Ishikawa (cell line): ENCODE measurements around the gene BRAT1.

ENCODE experiments used
- CEBPB ChIP-seq: IDR thresholded peaks from 2 replicates; pipeline ENCODE4 v1.6.1; 2012
- CREB1 ChIP-seq: IDR thresholded peaks from 2 replicates; pipeline ENCODE4 v1.6.1; 2012; ENCODE audit warnings: low read depth
- EGR1 ChIP-seq: IDR thresholded peaks from 2 replicates; pipeline ENCODE4 v1.6.1; 2012
- EP300 ChIP-seq: IDR thresholded peaks from 2 replicates; pipeline ENCODE4 v1.6.1; 2012; ENCODE audit warnings: borderline replicate concordance
- FOXM1 ChIP-seq: IDR thresholded peaks from 2 replicates; pipeline ENCODE4 v1.6.1; 2012; ENCODE audit warnings: low read depth, borderline replicate concordance
- MAX ChIP-seq: IDR thresholded peaks from 2 replicates; pipeline ENCODE4 v1.6.1; 2012
- NFIC ChIP-seq: IDR thresholded peaks from 2 replicates; pipeline ENCODE4 v1.6.1; 2012
- RAD21 ChIP-seq: IDR thresholded peaks from 2 replicates; pipeline ENCODE4 v1.6.1; 2012; ENCODE audit warnings: low read depth
- REST ChIP-seq: IDR thresholded peaks from 2 replicates; pipeline ENCODE4 v1.6.1; 2012; ENCODE audit warnings: low read depth, mild to moderate bottlenecking
- TAF1 ChIP-seq: IDR thresholded peaks from 2 replicates; pipeline ENCODE4 v1.6.1; 2012; ENCODE audit warnings: low read depth, mild to moderate bottlenecking
- TCF12 ChIP-seq: IDR thresholded peaks from 2 replicates; pipeline ENCODE4 v1.6.1; 2012; ENCODE audit warnings: low read depth
- TEAD4 ChIP-seq: IDR thresholded peaks from 2 replicates; pipeline ENCODE4 v1.6.1; 2012
- YY1 ChIP-seq: IDR thresholded peaks from 2 replicates; pipeline ENCODE4 v1.6.1; 2012; ENCODE audit warnings: low read depth
- ZBTB7A ChIP-seq: IDR thresholded peaks from 2 replicates; pipeline ENCODE4 v1.6.1; 2012; ENCODE audit warnings: low read depth
- TF ChIP-seq, protein P1 (sequence below): IDR thresholded peaks from 2 replicates; pipeline ENCODE4 v1.6.1; 2012

The BRAT1 gene

GRCh38 chr7:2517026-2517425, 38.3 kb downstream of the BRAT1 start:
- TF ChIP-seq YY1 = no peak
- TF ChIP-seq ZBTB7A = no peak
- TF ChIP-seq CEBPB = no peak
- no peak for TF ChIP-seq MAX
- no peak for TF ChIP-seq EP300
- no peak for TF ChIP-seq REST
- no peak for TF ChIP-seq FOXM1

GRCh38 chr7:2516194-2516555, 39.1 kb downstream of the BRAT1 start:
- no peak for TF ChIP-seq EGR1

DNA sequence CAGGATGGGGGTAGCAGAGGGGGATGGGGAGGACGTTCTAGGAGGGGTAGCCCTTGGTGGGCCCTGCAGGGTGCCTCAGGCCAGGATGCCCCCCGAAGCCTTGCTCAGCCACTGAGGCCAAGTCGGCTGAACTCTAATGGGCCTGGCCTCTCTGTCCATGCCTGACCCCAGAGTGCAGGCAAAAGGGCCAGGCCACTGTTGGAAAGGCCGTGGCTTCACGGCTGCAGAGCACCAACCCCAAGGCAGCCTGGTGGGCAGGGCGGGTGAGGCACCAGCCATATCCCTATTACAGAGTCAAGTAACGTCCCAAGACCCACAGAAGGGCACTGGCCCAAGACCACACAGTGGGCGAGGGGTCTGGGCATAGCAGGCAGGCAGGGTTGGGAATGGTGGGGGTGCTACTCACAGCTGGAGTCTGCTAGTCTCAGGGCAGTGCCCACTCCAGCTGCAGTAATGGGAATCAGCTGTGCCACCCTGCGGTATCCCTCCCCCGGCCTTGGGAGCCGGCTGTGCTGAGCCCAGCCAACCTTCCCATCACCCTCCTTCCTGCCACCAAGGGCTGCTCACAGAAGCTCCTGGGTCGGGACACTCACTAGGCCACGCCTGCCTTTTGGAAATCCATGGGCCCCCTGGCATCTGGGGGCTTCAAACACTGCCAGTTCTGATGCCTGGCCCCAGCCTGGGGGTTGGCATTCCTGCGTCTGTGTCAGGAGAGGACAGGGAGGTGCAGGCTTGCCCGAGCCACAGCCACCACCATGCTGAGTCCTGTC, 39.7 kb downstream of the BRAT1 start:
- no peak for TF ChIP-seq REST
- no peak for TF ChIP-seq TCF12
- no peak for TF ChIP-seq FOXM1
- TF ChIP-seq RAD21 = no peak
- no peak for TF ChIP-seq TAF1
- no peak for TF ChIP-seq EGR1
- no peak for TF ChIP-seq CEBPB
- TF ChIP-seq ZBTB7A = no peak
- no peak for TF ChIP-seq TEAD4

DNA sequence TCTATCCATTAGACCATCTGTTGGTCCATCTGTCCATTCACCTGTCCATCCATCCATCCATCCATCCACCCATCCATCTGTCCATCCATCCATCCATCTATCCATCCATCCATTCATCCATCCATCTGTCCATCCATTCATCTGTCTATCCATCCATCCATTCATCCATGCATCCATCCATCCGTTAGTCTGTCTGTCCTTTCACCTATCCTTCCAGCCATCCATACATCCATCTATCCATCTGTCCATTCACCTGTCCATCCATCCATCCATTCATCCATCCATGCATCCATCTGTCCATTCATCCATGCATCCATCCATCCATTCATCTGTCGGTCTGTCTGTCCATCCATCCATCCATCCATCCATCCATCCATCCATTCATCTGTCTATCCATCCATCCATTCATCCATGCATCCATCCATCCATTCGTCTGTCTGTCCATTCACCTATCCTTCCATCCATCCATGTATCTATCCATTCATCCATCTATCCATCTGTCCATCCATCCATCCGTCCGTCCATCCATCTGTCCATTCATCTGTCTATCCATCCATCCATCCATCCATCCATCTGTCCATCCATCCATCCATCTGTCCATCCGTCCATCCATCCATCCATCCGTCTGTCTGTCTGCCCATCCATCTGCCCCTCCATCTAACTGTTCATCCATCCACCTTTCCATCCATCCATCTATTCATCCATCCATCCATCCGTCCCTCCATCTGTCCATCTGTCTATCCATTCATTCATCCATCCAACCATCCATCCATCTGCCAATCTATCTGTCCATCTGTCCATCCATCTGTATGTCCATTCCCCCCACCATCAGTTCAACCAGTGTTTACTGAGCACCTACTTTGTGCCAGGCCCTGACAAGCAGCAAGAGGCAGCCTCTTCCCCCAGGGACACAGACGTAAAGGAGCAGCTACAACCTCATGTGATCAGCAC, 40.6 kb downstream of the BRAT1 start:
- TF ChIP-seq NFIC = no peak
- TF ChIP-seq RAD21 = no peak
- TF ChIP-seq MAX = no peak
- TF ChIP-seq, protein P1, sequence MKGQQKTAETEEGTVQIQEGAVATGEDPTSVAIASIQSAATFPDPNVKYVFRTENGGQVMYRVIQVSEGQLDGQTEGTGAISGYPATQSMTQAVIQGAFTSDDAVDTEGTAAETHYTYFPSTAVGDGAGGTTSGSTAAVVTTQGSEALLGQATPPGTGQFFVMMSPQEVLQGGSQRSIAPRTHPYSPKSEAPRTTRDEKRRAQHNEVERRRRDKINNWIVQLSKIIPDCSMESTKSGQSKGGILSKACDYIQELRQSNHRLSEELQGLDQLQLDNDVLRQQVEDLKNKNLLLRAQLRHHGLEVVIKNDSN = no peak
- TF ChIP-seq EGR1 = no peak

DNA sequence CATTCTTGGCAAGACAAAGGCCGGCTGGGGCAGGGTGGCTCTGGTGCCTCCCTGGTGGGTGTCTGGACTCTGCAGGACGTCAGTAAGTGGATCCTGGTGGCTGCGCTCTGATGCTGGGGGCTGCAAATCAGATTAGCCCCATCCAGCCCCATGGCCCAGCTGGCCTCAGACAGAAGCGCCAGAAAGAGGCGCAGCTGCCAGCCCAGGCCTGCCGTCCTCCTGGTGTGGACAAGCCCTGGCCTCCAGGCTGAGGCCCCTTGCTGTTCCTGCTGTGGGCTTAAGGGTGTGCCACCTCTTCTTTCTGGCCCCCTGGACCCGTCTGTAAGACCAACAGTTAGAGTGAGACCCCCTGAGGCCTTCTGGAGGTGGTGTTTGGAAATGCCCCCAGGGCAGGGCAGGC, 41.6 kb downstream of the BRAT1 start:
- no peak for TF ChIP-seq REST
- no peak for TF ChIP-seq EP300
- no peak for TF ChIP-seq TEAD4
- no peak for TF ChIP-seq NFIC
- TF ChIP-seq MAX = no peak
- no peak for TF ChIP-seq RAD21
- TF ChIP-seq TAF1 = no peak
- no peak for TF ChIP-seq YY1
- TF ChIP-seq TCF12 = no peak
- no peak for TF ChIP-seq ZBTB7A
- no peak for TF ChIP-seq EGR1
- TF ChIP-seq, protein P1 = no peak
- no peak for TF ChIP-seq FOXM1
- no peak for TF ChIP-seq CEBPB
- no peak for TF ChIP-seq CREB1
